Measurements from ENCODE around the gene TNNI2. TPM values are rescaled to one million over a fixed set of nuclear protein-coding genes. Genes with fewer than 3 reads are reported as not detected.

The TNNI2 gene
- total RNA-seq, 4 donors from 2014 or later, result 1,499 to 3,728 (median 2,254) TPM

DNA sequence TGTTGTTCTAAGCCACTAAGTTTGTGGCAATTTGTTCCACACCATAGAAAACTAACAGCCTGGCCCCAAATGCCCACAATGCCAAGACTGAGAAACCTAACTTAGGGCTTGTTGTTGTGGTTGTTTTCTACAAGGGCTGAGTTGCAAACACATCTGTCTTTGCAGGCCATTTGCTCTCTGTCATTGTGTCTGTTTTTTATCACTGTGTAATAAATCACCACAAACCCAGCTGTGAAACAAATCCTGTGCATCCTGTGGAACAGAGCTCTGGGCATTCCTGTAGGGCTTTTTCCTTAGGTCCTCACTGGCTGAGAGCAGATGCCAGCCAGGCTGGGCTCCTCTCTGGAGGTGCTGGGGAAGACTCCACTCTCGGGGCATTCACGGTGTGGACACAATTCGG, 19.7 kb upstream of the TNNI2 start:
- TF ChIP-seq, protein P1, sequence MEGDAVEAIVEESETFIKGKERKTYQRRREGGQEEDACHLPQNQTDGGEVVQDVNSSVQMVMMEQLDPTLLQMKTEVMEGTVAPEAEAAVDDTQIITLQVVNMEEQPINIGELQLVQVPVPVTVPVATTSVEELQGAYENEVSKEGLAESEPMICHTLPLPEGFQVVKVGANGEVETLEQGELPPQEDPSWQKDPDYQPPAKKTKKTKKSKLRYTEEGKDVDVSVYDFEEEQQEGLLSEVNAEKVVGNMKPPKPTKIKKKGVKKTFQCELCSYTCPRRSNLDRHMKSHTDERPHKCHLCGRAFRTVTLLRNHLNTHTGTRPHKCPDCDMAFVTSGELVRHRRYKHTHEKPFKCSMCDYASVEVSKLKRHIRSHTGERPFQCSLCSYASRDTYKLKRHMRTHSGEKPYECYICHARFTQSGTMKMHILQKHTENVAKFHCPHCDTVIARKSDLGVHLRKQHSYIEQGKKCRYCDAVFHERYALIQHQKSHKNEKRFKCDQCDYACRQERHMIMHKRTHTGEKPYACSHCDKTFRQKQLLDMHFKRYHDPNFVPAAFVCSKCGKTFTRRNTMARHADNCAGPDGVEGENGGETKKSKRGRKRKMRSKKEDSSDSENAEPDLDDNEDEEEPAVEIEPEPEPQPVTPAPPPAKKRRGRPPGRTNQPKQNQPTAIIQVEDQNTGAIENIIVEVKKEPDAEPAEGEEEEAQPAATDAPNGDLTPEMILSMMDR (IDR thresholded peaks at IDR 0.05 in 4 of 5, conservative IDR thresholded peaks at IDR 0.05 in 1 of 5), result no peak
- no peak for TF ChIP-seq POLR2A (IDR thresholded peaks at IDR 0.05)
- intact Hi-C loops (cut with DNase I; ENCODE audit: low total_unique reads), result no loop called here
- DNase-seq, result no peak

DNA sequence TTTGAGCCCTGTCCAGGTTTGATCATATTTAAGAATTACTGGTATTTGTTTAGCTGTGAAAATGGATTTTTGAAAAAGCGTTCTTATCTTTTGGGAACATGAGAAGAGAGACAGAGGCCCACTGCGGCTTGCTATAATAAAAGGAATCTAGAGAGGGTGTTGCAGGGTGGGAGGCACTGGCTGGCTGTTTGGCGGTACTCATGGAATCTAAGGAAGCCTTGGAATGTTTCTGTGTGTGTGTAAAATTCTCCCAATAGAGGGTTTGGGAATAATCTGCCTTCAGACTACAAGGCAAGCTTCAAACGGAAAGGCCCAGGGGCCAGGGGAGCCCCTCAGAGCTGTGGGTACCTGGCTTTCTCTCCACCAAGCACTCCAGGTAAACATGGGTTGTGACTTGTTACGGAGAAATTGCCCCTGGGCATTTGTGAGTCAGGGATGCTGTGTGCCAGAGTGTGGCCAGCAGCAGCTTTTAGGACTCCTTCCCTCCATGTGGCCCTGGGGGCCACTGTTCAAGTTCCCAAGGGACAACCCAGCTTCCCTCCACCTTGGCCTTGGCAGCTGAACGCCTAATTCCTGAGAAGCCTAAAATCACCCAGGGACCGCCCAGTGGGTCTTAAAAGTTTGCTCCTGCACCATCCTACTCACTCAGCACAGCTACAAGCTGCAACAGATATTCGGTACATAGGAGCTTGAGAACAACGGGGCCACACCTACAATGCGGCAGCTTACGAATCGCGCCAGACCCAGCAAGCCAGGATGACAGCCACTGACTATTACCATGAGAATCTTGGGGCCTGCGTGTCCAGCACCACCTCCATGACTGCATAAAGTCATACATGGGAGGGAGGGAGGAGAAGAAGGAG, 18.1 kb upstream of the TNNI2 start:
- Histone ChIP-seq H3K4me1 (no peaks in the 10 kb centered on the region), H3K4me3 (no peak overlapping the region), H3K27me3 (no peaks in the 10 kb centered on the region), H3K36me3 (no peaks in the 10 kb centered on the region), H3K9me3 (peaks cover 0 to 3% (median 0%) of the 10 kb centered on the region in 3 donors), H3K27ac (no peak overlapping the region)
- DNase-seq (no peak), ATAC-seq (no peak)
- no peak for TF ChIP-seq POLR2A (IDR thresholded peaks at IDR 0.05)
- TF ChIP-seq, protein P1 (IDR thresholded peaks at IDR 0.05 in 4 of 5, conservative IDR thresholded peaks at IDR 0.05 in 1 of 5), result no peak
- in situ Hi-C loops (cut with MboI; ENCODE audit: low sequenced_read_pairs in 4 of 4), result loop anchor here in 3 of 4 donors (5.0 to 10.0 kb wide), 2 partner anchors 123 to 126 kb away; partner anchors contain the start of gene KRTAP5-6 (in 3 of the 3)
- intact Hi-C loops (cut with DNase I; ENCODE audit: low total_unique reads), result no loop called here

More for the DNA sequence above, 19.7 kb upstream of the TNNI2 start:
- peaks cover 0 to 3% (median 0%) of the 10 kb centered on the region in 3 donors for H3K9me3 ChIP-seq
- no peak overlapping the region for H3K4me3 ChIP-seq
- in situ Hi-C loops (cut with MboI; ENCODE audit: low sequenced_read_pairs in 4 of 4), result no loop called here
- no peak overlapping the region for H3K27ac ChIP-seq
- H3K27me3 ChIP-seq, result no peaks in the 10 kb centered on the region
- no peak for ATAC-seq
- no peaks in the 10 kb centered on the region for H3K4me1 ChIP-seq
- no peaks in the 10 kb centered on the region for H3K36me3 ChIP-seq

DNA sequence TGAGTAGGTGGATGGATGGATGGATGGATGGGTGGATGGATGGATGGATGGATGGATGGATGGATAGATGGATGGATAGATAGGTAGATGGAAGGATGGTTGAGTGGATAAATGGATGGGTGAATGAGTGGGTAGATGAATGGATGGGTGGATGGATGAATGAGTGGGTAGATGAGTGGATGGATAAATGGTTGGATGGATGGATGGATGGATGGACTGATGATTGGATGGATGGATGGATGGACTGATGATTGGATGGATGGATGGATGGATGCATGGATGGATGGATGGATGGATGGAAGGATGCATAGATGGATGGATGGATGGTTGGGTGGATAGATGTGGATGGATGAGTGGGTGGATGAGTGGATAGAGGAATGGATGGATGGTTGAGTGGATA, 17.2 kb upstream of the TNNI2 start:
- in situ Hi-C loops (cut with MboI; ENCODE audit: low sequenced_read_pairs in 4 of 4) (loop anchor here in 3 of 4 donors (5.0 to 10.0 kb wide), 2 partner anchors 124 to 127 kb away; partner anchors contain the start of gene KRTAP5-6 (in 3 of the 3)), intact Hi-C loops (cut with DNase I; ENCODE audit: low total_unique reads) (no loop called here)
- TF ChIP-seq POLR2A (IDR thresholded peaks at IDR 0.05), result no peak
- TF ChIP-seq, protein P1 (IDR thresholded peaks at IDR 0.05 in 4 of 5, conservative IDR thresholded peaks at IDR 0.05 in 1 of 5), result no peak
- Histone ChIP-seq H3K9me3 (peaks cover 0 to 3% (median 0%) of the 10 kb centered on the region in 3 donors), H3K27ac (no peak overlapping the region), H3K36me3 (no peaks in the 10 kb centered on the region), H3K4me1 (no peaks in the 10 kb centered on the region), H3K4me3 (no peak overlapping the region), H3K27me3 (no peaks in the 10 kb centered on the region)
- ATAC-seq (no peak), DNase-seq (no peak)

DNA sequence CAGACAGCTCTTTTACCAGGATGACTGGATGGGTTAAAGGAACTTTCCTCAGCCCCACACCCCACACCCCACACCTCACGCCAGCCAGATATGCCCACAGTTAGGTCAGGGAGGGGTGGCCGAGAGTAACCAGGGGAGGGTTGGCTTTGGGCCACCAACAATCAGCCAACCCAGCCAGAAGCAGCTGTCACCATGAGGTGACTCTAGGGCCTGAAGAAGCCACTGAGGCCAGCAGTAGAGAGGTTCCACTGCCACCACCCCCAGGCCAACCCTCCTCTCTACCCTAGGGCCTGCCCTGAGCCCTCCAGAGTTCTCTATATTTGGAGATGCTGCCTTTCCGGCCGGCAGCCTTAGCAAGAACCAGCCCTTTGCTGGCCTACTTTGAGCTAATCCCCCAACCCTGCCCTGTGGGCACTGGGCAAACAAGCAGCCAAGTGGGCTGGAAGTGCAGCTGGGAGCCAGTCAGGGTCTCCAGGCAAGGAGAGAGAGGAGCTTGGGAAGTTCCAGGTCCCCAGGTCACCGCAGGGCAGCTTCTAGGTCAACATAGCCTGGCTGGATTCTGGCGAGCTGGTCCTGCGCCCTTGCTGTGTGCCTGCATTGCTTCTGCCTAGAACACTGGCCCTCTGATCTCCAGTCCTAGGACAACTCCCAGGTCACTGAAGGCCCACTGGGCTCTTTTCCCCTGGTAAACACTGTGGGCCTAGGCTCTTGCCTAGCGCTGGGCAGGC, 16.0 kb upstream of the TNNI2 start:
- Histone ChIP-seq H3K36me3 (no peaks in the 10 kb centered on the region), H3K27ac (no peak overlapping the region), H3K4me1 (no peaks in the 10 kb centered on the region), H3K4me3 (no peak overlapping the region), H3K9me3 (peaks cover 0 to 3% (median 0%) of the 10 kb centered on the region in 3 donors), H3K27me3 (no peaks in the 10 kb centered on the region)
- ATAC-seq, result no peak
- intact Hi-C loops (cut with DNase I; ENCODE audit: low total_unique reads) (no loop called here), in situ Hi-C loops (cut with MboI; ENCODE audit: low sequenced_read_pairs in 4 of 4) (loop anchor here in 3 of 4 donors (5.0 to 10.0 kb wide), 2 partner anchors 126 to 128 kb away; partner anchors contain the start of gene KRTAP5-6 (in 3 of the 3))
- TF ChIP-seq, protein P1 (IDR thresholded peaks at IDR 0.05 in 4 of 5, conservative IDR thresholded peaks at IDR 0.05 in 1 of 5), result no peak
- TF ChIP-seq POLR2A (IDR thresholded peaks at IDR 0.05), result no peak
- DNase-seq, result no peak

Measured in gastrocnemius medialis (tissue), 4 donors.